Limb (tissue), 2 donors: Measurements from ENCODE around the gene PDPK1.
"Not testable (repeated sequence)": the region's sequence is repeated elsewhere in the genome, so short reads cannot be mapped to it uniquely, and the experiment has no call there.

Experiments used
- DNase-seq, 2 donors: peaks; one replicate each; pipeline ENCODE4 v3.0.0-alpha.2; 2016; ENCODE audit errors: extremely low spot score in 2 of 2

Gene PDPK1

DNA sequence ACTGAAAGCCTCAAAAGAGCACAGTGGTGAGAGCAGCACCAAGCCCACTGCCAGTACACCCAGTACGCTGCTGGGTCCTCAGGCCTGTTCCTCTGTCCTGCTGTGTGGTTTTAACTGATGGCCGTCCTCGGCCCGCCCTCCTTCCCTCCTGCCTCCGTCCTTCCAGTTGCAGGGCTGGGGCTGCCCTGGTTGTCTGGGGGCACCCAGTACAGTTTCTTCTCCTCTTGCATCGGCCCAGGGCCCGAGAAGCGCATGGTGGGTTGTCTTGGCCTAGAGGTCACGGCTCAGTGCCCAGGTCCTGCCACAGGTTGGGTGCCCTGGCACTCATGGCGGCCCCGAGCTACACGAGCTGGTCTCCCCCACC is 73.7 kb downstream of the PDPK1 start:
- DNase-seq: no peak

GRCh38 chr16:2611877-2612276 is 74.1 kb downstream of the PDPK1 start:
- not testable (repeated sequence) for DNase-seq

DNA sequence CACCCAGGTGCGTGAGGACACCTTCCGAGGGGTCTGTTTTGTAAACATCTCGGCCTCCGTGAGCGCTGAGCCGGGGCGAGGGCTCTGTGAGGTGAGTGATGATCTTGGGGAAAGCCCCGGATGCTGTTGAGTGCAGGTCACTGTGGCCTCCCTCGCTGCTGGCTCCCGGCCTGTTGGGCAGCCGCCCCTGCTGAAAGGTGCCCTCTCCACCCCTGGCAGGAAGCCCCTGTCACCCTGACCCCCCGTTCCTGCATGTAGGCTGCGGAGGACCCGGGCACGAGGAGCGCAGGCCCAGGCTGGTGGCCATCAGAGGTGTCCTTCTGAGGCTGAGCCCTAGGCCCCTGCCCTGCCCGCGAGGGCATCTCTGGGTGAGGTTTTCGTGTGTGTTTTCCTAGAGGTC is 75.4 kb downstream of the PDPK1 start:
- not testable (repeated sequence) for DNase-seq

GRCh38 chr16:2614761-2615191 is 77.0 kb downstream of the PDPK1 start:
- no peak for DNase-seq

- DNase-seq: not testable (repeated sequence)
These were observed 81.1 kb downstream of the PDPK1 start for GRCh38 chr16:2618964-2619363.

GRCh38 chr16:2619628-2620027 is 81.8 kb downstream of the PDPK1 start:
- not testable (repeated sequence) for DNase-seq

DNA sequence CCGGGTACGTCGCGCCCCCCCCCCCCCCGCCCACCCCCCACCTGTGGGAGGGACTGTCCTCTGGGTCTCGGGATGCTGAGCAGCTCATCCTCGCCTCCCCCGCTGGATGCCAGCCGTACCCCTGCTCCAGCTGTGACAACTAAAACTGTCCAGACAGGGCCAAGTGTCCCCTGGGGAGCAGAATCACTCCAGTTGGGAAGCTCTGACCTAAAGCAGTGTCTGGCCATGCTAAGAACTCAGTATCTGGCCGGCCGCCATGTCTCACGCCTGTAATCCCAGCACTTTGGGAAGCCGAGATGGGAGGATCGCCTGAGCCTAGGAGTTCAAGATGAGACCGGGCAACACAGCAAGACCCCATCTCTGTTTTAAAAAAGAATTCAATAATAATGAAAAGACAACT is 83.0 kb downstream of the PDPK1 start:
- not testable (repeated sequence) for DNase-seq

DNA sequence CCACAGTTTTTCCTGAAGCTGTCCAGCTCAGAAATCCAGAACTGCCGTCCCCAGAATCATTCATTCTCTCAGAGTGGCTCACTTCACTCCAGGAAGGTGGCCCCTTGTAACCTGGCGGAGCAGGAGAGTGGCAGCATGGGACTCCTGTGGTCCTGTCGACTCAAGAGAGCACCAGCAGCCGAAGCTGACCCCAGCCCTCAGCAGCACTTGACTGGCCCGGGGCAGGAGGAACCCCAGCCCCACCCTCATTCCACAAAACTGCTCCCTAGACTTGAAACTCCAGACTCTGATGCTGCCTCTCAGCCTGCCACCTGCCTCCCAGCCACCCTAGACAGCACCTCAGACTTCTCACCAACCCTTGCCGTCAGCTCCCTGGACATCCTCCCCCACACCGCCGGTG is 83.6 kb downstream of the PDPK1 start:
- not testable (repeated sequence) for DNase-seq

- not testable (repeated sequence) for DNase-seq
These were observed 89.3 kb downstream of the PDPK1 start for GRCh38 chr16:2627075-2627474.

DNA sequence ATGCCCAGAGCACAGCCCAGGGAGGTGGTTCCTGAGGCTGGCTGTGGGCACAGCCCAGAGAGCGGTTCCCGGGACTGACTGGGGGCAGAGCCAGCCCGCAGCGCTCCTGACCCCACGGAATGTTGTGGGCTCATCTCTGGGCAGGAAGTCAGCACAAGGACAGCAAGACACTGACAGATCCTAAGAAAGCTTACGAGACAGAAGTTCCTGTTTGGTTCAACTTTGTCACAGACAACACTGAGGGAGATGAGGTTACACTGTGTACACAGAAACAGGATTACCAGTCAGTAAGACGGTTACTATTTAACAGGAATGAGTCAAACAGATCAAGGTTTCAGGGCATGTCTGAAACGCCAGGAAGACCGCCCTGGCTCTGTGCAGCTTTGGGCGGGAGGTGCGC is 93.4 kb downstream of the PDPK1 start:
- DNase-seq: not testable (repeated sequence)

DNA sequence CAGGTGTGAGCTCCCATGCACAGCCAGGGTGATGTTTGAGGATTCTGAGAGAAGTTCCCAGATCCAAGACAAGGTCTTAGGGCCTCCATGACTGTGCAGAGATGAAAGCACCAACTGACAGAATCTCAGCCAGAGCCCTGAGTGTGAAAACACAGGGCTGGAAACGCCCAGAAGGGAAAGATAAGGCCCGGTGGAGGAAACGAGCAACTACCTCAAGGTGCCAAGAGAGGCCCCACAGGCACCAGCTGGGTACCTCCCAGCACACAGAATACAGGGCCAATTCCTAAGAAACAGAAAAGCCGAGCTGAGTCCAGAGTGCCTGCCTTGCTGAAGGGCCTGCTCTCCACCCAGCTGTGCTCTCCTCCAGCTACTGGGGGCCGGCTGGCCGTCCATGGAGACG is 94.5 kb downstream of the PDPK1 start:
- not testable (repeated sequence) for DNase-seq

GRCh38 chr16:2639071-2639721 is 101.4 kb downstream of the PDPK1 start:
- not testable (repeated sequence) for DNase-seq

GRCh38 chr16:2639722-2640072 is 101.9 kb downstream of the PDPK1 start:
- DNase-seq: not testable (repeated sequence)

DNA sequence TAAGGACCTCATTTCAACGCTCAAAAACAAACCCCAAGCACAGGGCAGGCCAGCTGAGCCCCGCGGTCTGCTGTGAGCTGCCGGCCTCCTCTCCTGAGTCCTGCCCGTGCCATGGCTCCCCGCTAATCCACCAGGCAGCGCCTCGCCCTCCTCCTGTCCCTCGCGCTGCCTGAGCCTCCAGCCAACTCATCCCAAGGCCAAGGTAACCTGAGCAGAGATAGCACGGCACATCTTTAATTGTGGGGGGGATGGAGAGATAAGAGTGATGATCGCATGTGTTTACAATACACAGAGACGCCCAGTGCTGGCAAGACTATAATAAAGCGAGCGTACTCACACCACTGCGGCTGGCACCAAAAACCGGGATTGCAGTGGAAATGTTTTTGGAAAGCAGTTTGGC is 104.7 kb downstream of the PDPK1 start:
- not testable (repeated sequence) for DNase-seq

DNA sequence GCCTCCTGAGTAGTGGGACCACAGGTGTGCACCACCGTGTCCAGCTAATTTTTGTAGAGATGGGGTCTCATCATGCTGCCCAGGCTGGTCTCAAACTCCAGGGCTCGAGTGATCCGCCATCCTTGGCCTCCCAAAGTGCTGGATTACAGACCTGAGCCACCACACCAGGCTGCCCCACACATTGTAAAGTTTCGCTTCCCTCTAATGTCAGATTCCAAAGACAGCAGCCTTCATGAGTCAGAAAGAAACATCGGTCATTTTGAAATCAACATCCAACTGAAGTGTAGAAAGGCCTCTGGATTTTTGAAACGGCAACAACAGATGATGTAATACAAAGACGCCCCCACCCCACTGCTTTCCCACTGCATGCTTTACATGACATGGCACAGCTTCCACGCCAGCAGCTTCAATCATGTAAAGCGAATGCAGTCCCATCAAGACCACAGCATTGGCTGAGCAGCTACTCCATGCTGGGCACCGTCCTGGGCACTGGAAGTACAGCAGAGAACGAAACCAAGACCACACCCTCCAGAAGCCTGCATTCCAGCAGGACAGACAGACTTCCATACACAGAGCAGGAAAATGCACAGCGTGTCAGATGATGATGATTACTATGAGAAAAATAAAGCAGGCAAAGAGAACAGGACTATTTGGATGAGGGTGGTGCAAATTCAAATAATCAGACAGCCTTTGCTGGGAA is 107.1 kb downstream of the PDPK1 start:
- not testable (repeated sequence) for DNase-seq

DNA sequence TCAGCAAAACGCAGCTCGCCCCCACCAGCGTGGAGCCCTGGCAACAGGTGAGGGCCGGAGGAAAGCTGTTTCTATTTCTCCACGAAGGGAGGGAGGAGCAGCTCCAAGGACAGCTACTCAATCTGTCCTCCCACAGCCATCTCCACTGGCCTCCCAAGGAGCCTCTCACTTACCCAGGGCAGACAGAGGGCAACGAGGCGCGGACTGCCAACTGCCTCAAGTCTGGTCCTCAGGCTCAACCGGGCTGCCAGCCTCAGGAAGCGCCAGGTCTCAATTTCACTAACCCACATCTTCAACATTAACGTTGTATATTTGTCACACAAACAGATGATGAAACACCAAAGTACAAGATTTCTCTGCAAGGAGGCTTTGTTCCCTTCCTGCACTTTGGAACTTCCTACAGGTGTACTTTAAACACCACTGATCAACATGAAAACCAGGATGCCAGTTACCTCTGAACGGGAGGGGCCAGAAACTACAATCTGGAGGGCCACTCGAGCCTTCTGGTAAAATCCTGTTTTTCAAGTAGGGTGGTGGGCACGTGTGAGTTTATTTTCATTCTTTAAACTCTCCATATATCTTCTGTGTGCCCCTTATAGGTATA is 113.5 kb downstream of the PDPK1 start:
- DNase-seq: not testable (repeated sequence)
